ENCODE data around the gene SMARCC1. TPM values are rescaled to one million over a fixed set of nuclear protein-coding genes. Genes with fewer than 3 reads are reported as not detected.

SMARCC1 gene
- total RNA-seq, 1 experiment from 2014 or later = 168 TPM

- no peak for TF ChIP-seq RAD21 (IDR thresholded peaks at IDR 0.05; ENCODE audit: low read depth)
- no peak for TF ChIP-seq MAX (IDR thresholded peaks at IDR 0.05)
- TF ChIP-seq ZFX (IDR thresholded peaks at IDR 0.05) = no peak
- no peak for TF ChIP-seq TCF7L2 (IDR thresholded peaks at IDR 0.05; ENCODE audit: borderline replicate concordance, extremely low read depth, insufficient read depth, insufficient read length)
- TF ChIP-seq SIN3A (IDR thresholded peaks at IDR 0.05; ENCODE audit: low read depth) = no peak
- TF ChIP-seq FOSL1 (IDR thresholded peaks at IDR 0.05; ENCODE audit: low read depth) = no peak
- TF ChIP-seq EZH2phosphoT487 (IDR thresholded peaks at IDR 0.05; ENCODE audit: borderline replicate concordance) = no peak
- TF ChIP-seq, protein P1, sequence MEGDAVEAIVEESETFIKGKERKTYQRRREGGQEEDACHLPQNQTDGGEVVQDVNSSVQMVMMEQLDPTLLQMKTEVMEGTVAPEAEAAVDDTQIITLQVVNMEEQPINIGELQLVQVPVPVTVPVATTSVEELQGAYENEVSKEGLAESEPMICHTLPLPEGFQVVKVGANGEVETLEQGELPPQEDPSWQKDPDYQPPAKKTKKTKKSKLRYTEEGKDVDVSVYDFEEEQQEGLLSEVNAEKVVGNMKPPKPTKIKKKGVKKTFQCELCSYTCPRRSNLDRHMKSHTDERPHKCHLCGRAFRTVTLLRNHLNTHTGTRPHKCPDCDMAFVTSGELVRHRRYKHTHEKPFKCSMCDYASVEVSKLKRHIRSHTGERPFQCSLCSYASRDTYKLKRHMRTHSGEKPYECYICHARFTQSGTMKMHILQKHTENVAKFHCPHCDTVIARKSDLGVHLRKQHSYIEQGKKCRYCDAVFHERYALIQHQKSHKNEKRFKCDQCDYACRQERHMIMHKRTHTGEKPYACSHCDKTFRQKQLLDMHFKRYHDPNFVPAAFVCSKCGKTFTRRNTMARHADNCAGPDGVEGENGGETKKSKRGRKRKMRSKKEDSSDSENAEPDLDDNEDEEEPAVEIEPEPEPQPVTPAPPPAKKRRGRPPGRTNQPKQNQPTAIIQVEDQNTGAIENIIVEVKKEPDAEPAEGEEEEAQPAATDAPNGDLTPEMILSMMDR (IDR thresholded peaks at IDR 0.05 in 2 of 3, conservative IDR thresholded peaks at IDR 0.05 in 1 of 3; ENCODE audit: borderline replicate concordance in 1 of 3, insufficient read depth in 1 of 3, low read depth in 2 of 3, low read length in 2 of 3) = no peak
- no peak for TF ChIP-seq ELF1 (IDR thresholded peaks at IDR 0.05; ENCODE audit: borderline replicate concordance, low read depth)
- no peak for TF ChIP-seq ZBTB33 (IDR thresholded peaks at IDR 0.05; ENCODE audit: extremely low read depth, insufficient replicate concordance, low read length)
- no peak for TF ChIP-seq POLR2AphosphoS5 (IDR thresholded peaks at IDR 0.05; ENCODE audit: low read depth, low read length)
- TF ChIP-seq ZNF274 (IDR thresholded peaks at IDR 0.05; ENCODE audit: low read depth, low read length) = no peak
- TF ChIP-seq JUND (IDR thresholded peaks at IDR 0.05) = no peak
- no peak for TF ChIP-seq YY1 (IDR thresholded peaks at IDR 0.05; ENCODE audit: extremely low read depth, insufficient replicate concordance, low read depth, low read length)
- TF ChIP-seq CEBPB (IDR thresholded peaks at IDR 0.05; ENCODE audit: low read depth) = no peak
- TF ChIP-seq, protein P2, sequence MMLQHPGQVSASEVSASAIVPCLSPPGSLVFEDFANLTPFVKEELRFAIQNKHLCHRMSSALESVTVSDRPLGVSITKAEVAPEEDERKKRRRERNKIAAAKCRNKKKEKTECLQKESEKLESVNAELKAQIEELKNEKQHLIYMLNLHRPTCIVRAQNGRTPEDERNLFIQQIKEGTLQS (IDR thresholded peaks at IDR 0.05) = no peak
- no peak for TF ChIP-seq CBX3 (IDR thresholded peaks at IDR 0.05; ENCODE audit: low read depth)
- no peak for DNase-seq (ENCODE audit: low read depth, low spot score)
- H3K4me1 ChIP-seq (ENCODE audit: control insufficient read depth in 1 of 2, insufficient read depth in 2 of 2, low read length in 2 of 2) = peaks cover 0 to 16% of the 10 kb centered on the region in 2 experiments; a peak in 3 of 4 replicates
- no peaks in the 10 kb centered on the region for H3K27me3 ChIP-seq (ENCODE audit: insufficient read depth, low read length)
- no peaks in the 10 kb centered on the region for H4K20me1 ChIP-seq (ENCODE audit: insufficient read depth)
- ChIA-PET POLR2A (no interaction called here), CTCF (no interaction called here), RAD21 (ENCODE audit: low non-redundant PET in 1 of 2, low total read pairs in 2 of 2, uncharacterized antibody in 2 of 2, unreplicated experiment in 2 of 2) (no interaction called here)
- H3K9me3 ChIP-seq (ENCODE audit: control insufficient read depth in 1 of 2, insufficient read depth in 1 of 2, low read depth in 1 of 2, low read length in 2 of 2) = no peaks in the 10 kb centered on the region
- H2AFZ ChIP-seq (ENCODE audit: low read depth, low read length, poor library complexity, severe bottlenecking) = no peak overlapping the region
- H3K9ac ChIP-seq (ENCODE audit: low read length) = no peak overlapping the region
- H3K27ac ChIP-seq (ENCODE audit: low read depth, low read length) = no peak overlapping the region
- intact Hi-C loops (cut with micrococcal nuclease) = no loop called here
- H3K36me3 ChIP-seq (ENCODE audit: control insufficient read depth in 1 of 2, insufficient read depth in 2 of 2, low read length in 2 of 2) = no peaks in the 10 kb centered on the region
- no peak for ATAC-seq
- no peaks in the 10 kb centered on the region for H3K9me2 ChIP-seq (ENCODE audit: insufficient read depth)
- no peaks in the 10 kb centered on the region for H3K79me2 ChIP-seq (ENCODE audit: insufficient read depth, low read length)
- no TSS peak for BruUV-seq (replicated peaks)
- H3K4me3 ChIP-seq (replicated peaks in 1 of 2; ENCODE audit: low read depth in 1 of 2, low read length in 2 of 2) = no peak overlapping the region
- H3K4me2 ChIP-seq (ENCODE audit: low read length) = no peak overlapping the region
Observed at GRCh38 chr3:47573190-47574172, 208.2 kb downstream of the SMARCC1 start.
